GM19324 (cell line): ENCODE results near the gene GRIK3.
"Not testable (repeated sequence)": the region's sequence is repeated elsewhere in the genome, so short reads cannot be mapped to it uniquely, and the experiment has no call there.

Source experiments
- ATAC-seq: cut with Tn5 transposase; IDR thresholded peaks from one replicate; pipeline ENCODE4 v1.9.1; 2021; ENCODE audit warnings: mild to moderate bottlenecking, moderate library complexity; ENCODE audit not compliant: unreplicated experiment, low FRiP score

Gene GRIK3

GRCh38 chr1:36776256-36776655 is 258.1 kb downstream of the GRIK3 start:
- ATAC-seq = no peak

- ATAC-seq = no peak
These were observed 258.6 kb downstream of the GRIK3 start for GRCh38 chr1:36775716-36776115.

- ATAC-seq = no peak
These were observed 260.3 kb downstream of the GRIK3 start for GRCh38 chr1:36773827-36774541.

GRCh38 chr1:36772647-36773495 is 261.4 kb downstream of the GRIK3 start:
- ATAC-seq = no peak

- no peak for ATAC-seq
These were observed 262.5 kb downstream of the GRIK3 start for GRCh38 chr1:36771660-36772284.

- no peak for ATAC-seq
These were observed 263.1 kb downstream of the GRIK3 start for GRCh38 chr1:36771240-36771639.

GRCh38 chr1:36769886-36770830 is 264.2 kb downstream of the GRIK3 start:
- ATAC-seq = no peak

GRCh38 chr1:36768486-36769178 is 265.7 kb downstream of the GRIK3 start:
- ATAC-seq = no peak

GRCh38 chr1:36767429-36767828 is 266.9 kb downstream of the GRIK3 start:
- ATAC-seq = not testable (repeated sequence)

GRCh38 chr1:36766481-36766880 is 267.8 kb downstream of the GRIK3 start:
- no peak for ATAC-seq

- ATAC-seq = no peak
These were observed 268.5 kb downstream of the GRIK3 start for GRCh38 chr1:36765785-36766300.

GRCh38 chr1:36764798-36765197 is 269.5 kb downstream of the GRIK3 start:
- no peak for ATAC-seq

- ATAC-seq = no peak
These were observed 270.5 kb downstream of the GRIK3 start for GRCh38 chr1:36763771-36764170.

GRCh38 chr1:36762174-36762573 is 272.1 kb downstream of the GRIK3 start:
- no peak for ATAC-seq

GRCh38 chr1:36761113-36761512 is 273.2 kb downstream of the GRIK3 start:
- ATAC-seq = no peak

GRCh38 chr1:36760081-36760480 is 274.2 kb downstream of the GRIK3 start:
- ATAC-seq = no peak

- no peak for ATAC-seq
These were observed 275.0 kb downstream of the GRIK3 start for GRCh38 chr1:36759355-36759754.

- ATAC-seq = no peak
These were observed 278.7 kb downstream of the GRIK3 start for GRCh38 chr1:36755303-36756230.
